ENCODE results near the gene ARSD. TPM values are rescaled to one million over a fixed set of nuclear protein-coding genes. Genes with fewer than 3 reads are reported as not detected.

Gene ARSD
- total and polyA plus RNA-seq, 2 of the 8 experiments (the other 6 are each of a cell fraction or from before 2014, with no cell fraction given) = 1.8 to 3.2 TPM

GRCh38 chrX:2931155-2931554, 2.0 kb upstream of the ARSD start (continued):
- TF ChIP-seq SIN3A (conservative IDR thresholded peaks at IDR 0.05 in 1 of 2, IDR thresholded peaks at IDR 0.05 in 1 of 2; ENCODE audit: low read depth in 1 of 2, low read length in 2 of 2) = no peak
